DLD1 (cell line): ENCODE measurements around the gene NOS1AP.

Source experiments
- in situ Hi-C: cut with HindIII; loops from 2 replicates; pipeline ENCODE4 v1.10.0; 2017; ENCODE audit warnings: low sequenced_read_pairs

NOS1AP gene

GRCh38 chr1:162213281-162213912, 143.9 kb downstream of the NOS1AP start:
- in situ Hi-C loops = loop anchor here (25.0 kb wide), 1 partner anchor 174 kb away; the partner anchor contains the start of genes C1orf226 and SPATA46

- in situ Hi-C loops = loop anchor here (25.0 kb wide), 1 partner anchor 173 kb away; the partner anchor contains the start of genes C1orf226 and SPATA46
Observed at GRCh38 chr1:162214202-162214601, 144.7 kb downstream of the NOS1AP start.

- in situ Hi-C loops = loop anchor here (25.0 kb wide), 1 partner anchor 171 kb away; the partner anchor contains the start of genes C1orf226 and SPATA46
Observed at GRCh38 chr1:162215902-162216301, 146.4 kb downstream of the NOS1AP start.

GRCh38 chr1:162216604-162217003, 147.1 kb downstream of the NOS1AP start:
- in situ Hi-C loops = loop anchor here (25.0 kb wide), 1 partner anchor 171 kb away; the partner anchor contains the start of genes C1orf226 and SPATA46

- in situ Hi-C loops = loop anchor here (25.0 kb wide), 1 partner anchor 170 kb away; the partner anchor contains the start of genes C1orf226 and SPATA46
Observed at GRCh38 chr1:162217706-162218105, 148.2 kb downstream of the NOS1AP start.

- in situ Hi-C loops = loop anchor here (25.0 kb wide), 1 partner anchor 169 kb away; the partner anchor contains the start of genes C1orf226 and SPATA46
Observed at GRCh38 chr1:162218546-162218945, 149.1 kb downstream of the NOS1AP start.

GRCh38 chr1:162218975-162219374, 149.5 kb downstream of the NOS1AP start:
- in situ Hi-C loops = loop anchor here (25.0 kb wide), 1 partner anchor 168 kb away; the partner anchor contains the start of genes C1orf226 and SPATA46

- in situ Hi-C loops = loop anchor here (25.0 kb wide), 1 partner anchor 168 kb away; the partner anchor contains the start of genes C1orf226 and SPATA46
Observed at GRCh38 chr1:162219461-162219860, 150.0 kb downstream of the NOS1AP start.

GRCh38 chr1:162220009-162220539, 150.6 kb downstream of the NOS1AP start:
- in situ Hi-C loops = loop anchor here (25.0 kb wide), 1 partner anchor 167 kb away; the partner anchor contains the start of genes C1orf226 and SPATA46

- in situ Hi-C loops = loop anchor here (25.0 kb wide), 1 partner anchor 165 kb away; the partner anchor contains the start of genes C1orf226 and SPATA46
Observed at GRCh38 chr1:162222014-162222413, 152.5 kb downstream of the NOS1AP start.

GRCh38 chr1:162222730-162223129, 153.2 kb downstream of the NOS1AP start:
- in situ Hi-C loops = loop anchor here (25.0 kb wide), 1 partner anchor 165 kb away; the partner anchor contains the start of genes C1orf226 and SPATA46

- in situ Hi-C loops = loop anchor here (25.0 kb wide), 1 partner anchor 164 kb away; the partner anchor contains the start of genes C1orf226 and SPATA46
Observed at GRCh38 chr1:162223488-162223887, 154.0 kb downstream of the NOS1AP start.

GRCh38 chr1:162224267-162224666, 154.8 kb downstream of the NOS1AP start:
- in situ Hi-C loops = loop anchor here (25.0 kb wide), 1 partner anchor 163 kb away; the partner anchor contains the start of genes C1orf226 and SPATA46

- in situ Hi-C loops = no loop called here
Observed at GRCh38 chr1:162228586-162228985, 159.1 kb downstream of the NOS1AP start.

- in situ Hi-C loops = no loop called here
Observed at GRCh38 chr1:162229549-162229948, 160.1 kb downstream of the NOS1AP start.

GRCh38 chr1:162230096-162230495, 160.6 kb downstream of the NOS1AP start:
- in situ Hi-C loops = no loop called here

GRCh38 chr1:162230517-162230916, 161.0 kb downstream of the NOS1AP start:
- in situ Hi-C loops = no loop called here

- in situ Hi-C loops = no loop called here
Observed at GRCh38 chr1:162232034-162232711, 162.7 kb downstream of the NOS1AP start.

- in situ Hi-C loops = no loop called here
Observed at GRCh38 chr1:162233066-162233465, 163.6 kb downstream of the NOS1AP start.

- in situ Hi-C loops = no loop called here
Observed at GRCh38 chr1:162233937-162234336, 164.4 kb downstream of the NOS1AP start.

GRCh38 chr1:162234571-162234970, 165.1 kb downstream of the NOS1AP start:
- in situ Hi-C loops = no loop called here
